ENCODE measurements around the gene ACTRT3.

GRCh38 chr3:169790219-169790618 is 20.9 kb upstream of the ACTRT3 start:
- TF ChIP-seq EZH2 (IDR thresholded peaks at IDR 0.05; ENCODE audit: low read depth, unreplicated experiment) (no peak), STAT1 (IDR thresholded peaks at IDR 0.05; ENCODE audit: unreplicated experiment) (no peak), CTCF (conservative IDR thresholded peaks at IDR 0.05; ENCODE audit: low read depth in 2 of 2) (no peak), POLR2AphosphoS5 (IDR thresholded peaks at IDR 0.05; ENCODE audit: low read depth) (no peak), EZH2phosphoT487 (IDR thresholded peaks at IDR 0.05; ENCODE audit: unreplicated experiment) (no peak), REST (IDR thresholded peaks at IDR 0.05; ENCODE audit: unreplicated experiment) (no peak), NANOG (IDR thresholded peaks at IDR 0.05; ENCODE audit: borderline replicate concordance) (no peak), CREB1 (CRISPR knock-in tag; IDR thresholded peaks at IDR 0.05; ENCODE audit: low read depth) (no peak)

Measured in GM23338 (cell line).